ENCODE measurements around the gene INO80E. TPM values are rescaled to one million over a fixed set of nuclear protein-coding genes. Genes with fewer than 3 reads are reported as not detected.

The INO80E gene
- polyA plus RNA-seq, 1 of the 3 experiments (the other 2 are of a cell fraction), result 46.6 TPM

DNA sequence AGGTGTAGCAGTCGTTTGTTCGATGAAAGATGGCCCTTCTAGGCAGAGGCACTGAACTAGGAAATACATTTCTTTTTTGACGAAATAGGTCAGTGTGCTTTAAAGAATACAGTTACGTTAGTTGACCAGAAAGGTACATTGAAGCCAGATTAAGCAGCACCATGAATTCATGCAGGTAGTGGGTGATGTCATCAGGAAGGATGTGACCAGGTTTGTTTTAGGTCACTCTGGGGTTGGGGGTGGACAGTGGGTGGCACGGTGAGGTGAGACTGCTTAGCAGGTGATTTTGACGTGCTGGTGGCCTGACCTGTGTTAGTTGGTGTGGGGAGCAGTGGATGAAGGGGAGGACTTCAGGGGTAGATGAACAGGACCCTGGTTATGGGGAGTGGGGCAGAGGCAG is 3.6 kb downstream of the INO80E start (continued):
- TF ChIP-seq POLR2AphosphoS5 (IDR thresholded peaks at IDR 0.05; ENCODE audit: low read depth, low read length) (no peak), RAD21 (IDR thresholded peaks at IDR 0.05; ENCODE audit: low read length) (no peak), EZH2phosphoT487 (IDR thresholded peaks at IDR 0.05; ENCODE audit: borderline replicate concordance, low read depth) (no peak), YY1 (IDR thresholded peaks at IDR 0.05; ENCODE audit: low read depth) (no peak), NFIC (IDR thresholded peaks at IDR 0.05; ENCODE audit: borderline replicate concordance) (no peak), MEF2A (IDR thresholded peaks at IDR 0.05; ENCODE audit: borderline replicate concordance, low read depth) (no peak), JUND (IDR thresholded peaks at IDR 0.05) (no peak), TAF1 (IDR thresholded peaks at IDR 0.05; ENCODE audit: borderline replicate concordance, low read depth, low read length) (no peak)
- TF ChIP-seq, protein P1, sequence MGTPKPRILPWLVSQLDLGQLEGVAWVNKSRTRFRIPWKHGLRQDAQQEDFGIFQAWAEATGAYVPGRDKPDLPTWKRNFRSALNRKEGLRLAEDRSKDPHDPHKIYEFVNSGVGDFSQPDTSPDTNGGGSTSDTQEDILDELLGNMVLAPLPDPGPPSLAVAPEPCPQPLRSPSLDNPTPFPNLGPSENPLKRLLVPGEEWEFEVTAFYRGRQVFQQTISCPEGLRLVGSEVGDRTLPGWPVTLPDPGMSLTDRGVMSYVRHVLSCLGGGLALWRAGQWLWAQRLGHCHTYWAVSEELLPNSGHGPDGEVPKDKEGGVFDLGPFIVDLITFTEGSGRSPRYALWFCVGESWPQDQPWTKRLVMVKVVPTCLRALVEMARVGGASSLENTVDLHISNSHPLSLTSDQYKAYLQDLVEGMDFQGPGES (IDR thresholded peaks at IDR 0.05; ENCODE audit: low read depth, low read length), result no peak
- TF ChIP-seq, protein P2, sequence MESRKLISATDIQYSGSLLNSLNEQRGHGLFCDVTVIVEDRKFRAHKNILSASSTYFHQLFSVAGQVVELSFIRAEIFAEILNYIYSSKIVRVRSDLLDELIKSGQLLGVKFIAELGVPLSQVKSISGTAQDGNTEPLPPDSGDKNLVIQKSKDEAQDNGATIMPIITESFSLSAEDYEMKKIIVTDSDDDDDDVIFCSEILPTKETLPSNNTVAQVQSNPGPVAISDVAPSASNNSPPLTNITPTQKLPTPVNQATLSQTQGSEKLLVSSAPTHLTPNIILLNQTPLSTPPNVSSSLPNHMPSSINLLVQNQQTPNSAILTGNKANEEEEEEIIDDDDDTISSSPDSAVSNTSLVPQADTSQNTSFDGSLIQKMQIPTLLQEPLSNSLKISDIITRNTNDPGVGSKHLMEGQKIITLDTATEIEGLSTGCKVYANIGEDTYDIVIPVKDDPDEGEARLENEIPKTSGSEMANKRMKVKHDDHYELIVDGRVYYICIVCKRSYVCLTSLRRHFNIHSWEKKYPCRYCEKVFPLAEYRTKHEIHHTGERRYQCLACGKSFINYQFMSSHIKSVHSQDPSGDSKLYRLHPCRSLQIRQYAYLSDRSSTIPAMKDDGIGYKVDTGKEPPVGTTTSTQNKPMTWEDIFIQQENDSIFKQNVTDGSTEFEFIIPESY (IDR thresholded peaks at IDR 0.05; ENCODE audit: borderline replicate concordance, low read depth), result no peak

DNA sequence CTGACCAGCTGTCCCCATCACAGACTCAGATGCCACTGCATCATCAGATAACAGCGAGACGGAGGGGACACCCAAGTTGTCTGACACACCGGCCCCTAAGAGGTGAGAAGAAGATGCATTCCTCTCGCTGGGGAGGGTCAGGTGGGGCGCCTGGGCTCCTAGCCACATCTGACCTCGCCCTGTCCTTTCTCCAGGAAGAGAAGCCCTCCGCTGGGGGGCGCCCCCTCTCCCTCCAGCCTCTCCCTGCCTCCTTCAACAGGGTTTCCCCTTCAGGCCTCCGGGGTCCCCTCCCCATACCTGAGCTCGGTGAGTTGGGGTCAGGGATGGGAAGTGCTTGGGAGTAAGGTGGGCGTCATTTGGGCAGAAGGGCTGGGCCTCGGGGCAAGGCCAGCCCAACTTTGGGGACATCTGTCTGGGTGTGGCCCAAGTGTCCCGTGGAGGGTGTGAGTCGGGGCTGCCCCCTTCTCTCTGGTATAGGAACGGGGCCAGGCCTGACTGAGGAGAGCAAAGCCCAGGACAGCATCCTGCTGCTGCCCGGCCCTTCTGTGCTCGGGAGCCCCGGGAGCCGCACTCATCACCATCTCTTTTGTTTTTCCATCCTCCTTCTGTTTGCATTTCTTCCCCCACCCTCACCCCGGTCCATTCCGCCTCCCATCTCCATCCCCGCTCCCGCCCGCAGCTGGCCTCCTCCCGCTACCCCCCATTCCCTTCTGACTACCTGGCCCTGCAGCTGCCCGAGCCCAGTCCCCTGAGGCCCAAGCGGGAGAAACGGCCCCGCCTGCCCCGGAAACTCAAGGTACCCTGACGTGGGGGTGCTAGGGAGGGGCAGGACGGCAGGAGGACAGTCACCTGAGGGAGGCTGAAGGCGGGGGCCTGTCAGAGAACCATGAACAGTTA is 4.9 kb downstream of the INO80E start:
- no peaks in the 10 kb centered on the region for H3K9me2 ChIP-seq
- H3K27ac ChIP-seq (ENCODE audit: low read depth in 2 of 2, low read length in 1 of 2), result no peak overlapping the region
- no peaks in the 10 kb centered on the region for H3F3A ChIP-seq (replicated peaks; ENCODE audit: insufficient read depth)
- TF ChIP-seq, protein P3, sequence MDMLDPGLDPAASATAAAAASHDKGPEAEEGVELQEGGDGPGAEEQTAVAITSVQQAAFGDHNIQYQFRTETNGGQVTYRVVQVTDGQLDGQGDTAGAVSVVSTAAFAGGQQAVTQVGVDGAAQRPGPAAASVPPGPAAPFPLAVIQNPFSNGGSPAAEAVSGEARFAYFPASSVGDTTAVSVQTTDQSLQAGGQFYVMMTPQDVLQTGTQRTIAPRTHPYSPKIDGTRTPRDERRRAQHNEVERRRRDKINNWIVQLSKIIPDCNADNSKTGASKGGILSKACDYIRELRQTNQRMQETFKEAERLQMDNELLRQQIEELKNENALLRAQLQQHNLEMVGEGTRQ (IDR thresholded peaks at IDR 0.05; ENCODE audit: borderline replicate concordance, low read depth, low read length), result no peak
- no peak for TF ChIP-seq TCF12 (IDR thresholded peaks at IDR 0.05)
- ChIA-PET CTCF (interaction anchor here (1.2 kb wide), 1 partner anchor 31 kb away, joined by 6 read pairs; no protein-coding TSS in a partner anchor), POLR2A (interaction anchor here (1.3 kb wide), 1 partner anchor 9 kb away, joined by 3 read pairs; no protein-coding TSS in a partner anchor)
- H3K79me2 ChIP-seq (ENCODE audit: insufficient read depth), result peaks cover 19% of the 10 kb centered on the region; the same call in 1 of the 2 replicates
- no peak for DNase-seq
- H2AFZ ChIP-seq (ENCODE audit: low read depth), result no peak overlapping the region
- H3K9ac ChIP-seq, result no peak overlapping the region
- 90% methylated on average over 26 of the region's 33 CpGs for WGBS (ENCODE audit: low lambda C conversion rate)
- peaks cover 5 to 14% of the 10 kb centered on the region in 2 experiments for H3K36me3 ChIP-seq (replicated peaks in 1 of 2; ENCODE audit: control insufficient read depth in 1 of 2, insufficient read depth in 2 of 2, low read length in 1 of 2)
- H3K9me3 ChIP-seq, result no peaks in the 10 kb centered on the region
- H4K20me1 ChIP-seq (ENCODE audit: insufficient read depth), result no peaks in the 10 kb centered on the region
- H3K27me3 ChIP-seq (ENCODE audit: insufficient read depth), result no peaks in the 10 kb centered on the region
- H3K4me2 ChIP-seq, result no peak overlapping the region
- H3K4me3 ChIP-seq (ENCODE audit: low read depth in 2 of 2, low read length in 1 of 2), result no peak overlapping the region
- peaks cover 0 to 5% of the 10 kb centered on the region in 2 experiments; a peak in 1 of 4 replicates for H3K4me1 ChIP-seq (ENCODE audit: control insufficient read depth in 1 of 2, insufficient read depth in 2 of 2, low read depth in 1 of 2, low read length in 1 of 2)

Measured in SK-N-SH (cell line).